NCI-H524 treated with DMSO at 0.1 percent for 48 hours (cell line): ENCODE data around the gene NUF2.

ENCODE experiments used
- DNase-seq: peaks from one replicate; lab custom pipeline; 2025; lab: John Stamatoyannopoulos, UW

The NUF2 gene

GRCh38 chr1:163401211-163401610 is 79.5 kb downstream of the NUF2 start:
- DNase-seq, result no peak
